ENCODE measurements around the gene FIBP. TPM values are rescaled to one million over a fixed set of nuclear protein-coding genes. Genes with fewer than 3 reads are reported as not detected.
A peak's percentile ranks its signal among the peaks of the same experiment; 100 is the strongest.

The FIBP gene
- total and polyA plus RNA-seq, 2 of the 8 experiments (the other 6 are each of a cell fraction or from before 2014, with no cell fraction given), result 74.3 to 173 TPM

DNA sequence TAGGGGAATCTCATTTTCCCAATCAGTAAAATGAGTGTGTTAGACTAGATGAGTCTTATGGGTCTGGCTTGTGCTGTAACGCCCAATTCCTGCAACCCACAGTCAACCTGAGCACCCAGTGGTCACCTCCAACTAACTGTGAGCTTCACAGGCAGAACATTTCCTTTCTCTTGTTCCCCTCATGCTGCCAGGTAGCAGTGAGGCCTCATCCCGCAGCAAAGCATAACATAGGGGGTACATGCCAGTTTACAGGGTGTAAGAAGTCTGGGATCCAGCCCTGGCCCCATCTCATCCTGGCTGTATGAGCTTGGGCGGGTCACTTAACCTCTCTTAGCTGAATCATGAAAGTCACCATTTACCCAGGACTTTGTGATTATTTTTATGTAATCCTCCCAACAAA lies 19.4 kb downstream of the FIBP start:
- no peak overlapping the region for H2BK20ac ChIP-seq (ENCODE audit: low read length)
- peaks cover 0 to 2% of the 10 kb centered on the region in 2 experiments for H4K20me1 ChIP-seq (replicated peaks in 1 of 2; ENCODE audit: control insufficient read depth in 1 of 2, insufficient read depth in 2 of 2, low read length in 2 of 2)
- H3K27ac ChIP-seq (ENCODE audit: low read depth, low read length), result no peak overlapping the region
- no peaks in the 10 kb centered on the region; the same call in 1 of the 2 replicates for H3K79me1 ChIP-seq (ENCODE audit: low read depth, low read length)
- no peak overlapping the region for H3K9ac ChIP-seq (replicated peaks in 1 of 4; ENCODE audit: extremely low read depth in 1 of 4, low read depth in 3 of 4, low read length in 3 of 4)
- H3K56ac ChIP-seq (replicated peaks; ENCODE audit: insufficient read length, low read depth, low read length), result no peak overlapping the region
- H3K18ac ChIP-seq (ENCODE audit: extremely low read depth, low read length), result no peak overlapping the region
- H3K9me3 ChIP-seq (ENCODE audit: insufficient read depth in 2 of 2, low read depth in 1 of 2, low read length in 1 of 2), result no peaks in the 10 kb centered on the region
- no peak overlapping the region for H2BK5ac ChIP-seq (ENCODE audit: low read depth, low read length)
- no peak overlapping the region for H4K8ac ChIP-seq (ENCODE audit: extremely low read depth, insufficient read depth, low read length)
- peaks cover 9% of the 10 kb centered on the region; the same call in 1 of the 2 replicates for H3K23me2 ChIP-seq (ENCODE audit: low read depth, low read length)
- TF ChIP-seq POLR2A (IDR thresholded peaks at IDR 0.05; ENCODE audit: control extremely low read depth in 1 of 2, low read depth in 2 of 2, low read length in 2 of 2) (peak in 1 of 2 experiments; percentile 9; a peak in 1 of 3 replicates), RAD21 (IDR thresholded peaks at IDR 0.05 in 1 of 2, conservative IDR thresholded peaks at IDR 0.05 in 1 of 2; ENCODE audit: low read depth in 2 of 2, low read length in 2 of 2) (no peak)
- WGBS, 2 experiments (ENCODE audit: extremely low coverage in 1 of 2, insufficient coverage in 1 of 2, insufficient read length in 1 of 2, insufficient replicate concordance in 2 of 2, low coverage in 1 of 2, low lambda C conversion rate in 2 of 2, missing lambda C conversion rate in 1 of 2), result 79% methylated on average over 3 of the region's 3 CpGs; no CpG with 5 or more reads in 1 of the 2 experiments
- DNase-seq (ENCODE audit: low read depth in 1 of 2, low spot score in 2 of 2), result no peak
- peaks cover 0 to 32% (median 15%) of the 10 kb centered on the region in 4 experiments; a peak in 4 of 7 replicates for H3K27me3 ChIP-seq (replicated peaks in 1 of 4; ENCODE audit: control insufficient read depth in 3 of 4, extremely low read depth in 1 of 4, insufficient read depth in 3 of 4, low read length in 3 of 4)
- peaks cover 0 to 14% (median 9%) of the 10 kb centered on the region in 4 experiments for H3K36me3 ChIP-seq (ENCODE audit: control insufficient read depth in 2 of 4, insufficient read depth in 4 of 4, low read length in 3 of 4)
- no peak overlapping the region for H3K4me3 ChIP-seq (ENCODE audit: extremely low read depth in 1 of 4, insufficient read depth in 2 of 4, low read depth in 3 of 4, low read length in 4 of 4)
- H3K4me2 ChIP-seq (ENCODE audit: insufficient read depth in 1 of 2, low read depth in 2 of 2, low read length in 2 of 2), result no peak overlapping the region; a peak in 1 of 4 replicates
- FAIRE-seq, result no peak
- no peak overlapping the region for H2BK12ac ChIP-seq (ENCODE audit: low read depth, low read length)
- H3K23ac ChIP-seq (ENCODE audit: insufficient read length), result no peak overlapping the region
- no peak overlapping the region for H3K14ac ChIP-seq (ENCODE audit: insufficient read length)
- H4K91ac ChIP-seq (replicated peaks; ENCODE audit: insufficient read length, low read length), result no peak overlapping the region
- no peak overlapping the region for H3K4ac ChIP-seq (replicated peaks; ENCODE audit: insufficient read length, low read depth, low read length)
- H4K5ac ChIP-seq (ENCODE audit: insufficient read length, low read depth, low read length), result no peak overlapping the region
- H2AFZ ChIP-seq (ENCODE audit: low read length), result no peak overlapping the region
- H2BK120ac ChIP-seq (replicated peaks; ENCODE audit: low read depth, low read length), result no peak overlapping the region
- H3K4me1 ChIP-seq (replicated peaks in 1 of 4; ENCODE audit: control insufficient read depth in 3 of 4, insufficient read depth in 4 of 4, low read length in 3 of 4), result peaks cover 0 to 10% (median 3%) of the 10 kb centered on the region in 4 experiments; a peak in 5 of 7 replicates
- ChIA-PET CTCF (ENCODE audit: partially characterized antibody) (interaction anchor here (0.7 to 8.9 kb wide), 9 partner anchors 9 to 143 kb away, joined by 3 to 210 read pairs (median 5); partner anchors contain the start of genes CCDC85B, CFL1, CST6 and CTSW), POLR2A (ENCODE audit: partially characterized antibody) (interaction anchor here (1.2 to 39.7 kb wide), 6 partner anchors 6 to 139 kb away, joined by 4 to 1071 read pairs (median 6); partner anchors contain the start of genes BANF1, CCDC85B, CFL1 and CTSW)
- no peak overlapping the region for H2BK15ac ChIP-seq (ENCODE audit: low read length)
- H2AK5ac ChIP-seq (ENCODE audit: low read depth, low read length), result no peak overlapping the region
- no peaks in the 10 kb centered on the region for H3K79me2 ChIP-seq (ENCODE audit: control insufficient read depth in 1 of 2, insufficient read depth in 2 of 2, low read length in 2 of 2)
